ENCODE data around the gene PITHD1. TPM values are rescaled to one million over a fixed set of nuclear protein-coding genes. Genes with fewer than 3 reads are reported as not detected.
"Not testable (repeated sequence)": the region's sequence is repeated elsewhere in the genome, so short reads cannot be mapped to it uniquely, and the experiment has no call there.

PITHD1 gene
- total RNA-seq, 1 donor from 2014 or later: 49.0 TPM

DNA sequence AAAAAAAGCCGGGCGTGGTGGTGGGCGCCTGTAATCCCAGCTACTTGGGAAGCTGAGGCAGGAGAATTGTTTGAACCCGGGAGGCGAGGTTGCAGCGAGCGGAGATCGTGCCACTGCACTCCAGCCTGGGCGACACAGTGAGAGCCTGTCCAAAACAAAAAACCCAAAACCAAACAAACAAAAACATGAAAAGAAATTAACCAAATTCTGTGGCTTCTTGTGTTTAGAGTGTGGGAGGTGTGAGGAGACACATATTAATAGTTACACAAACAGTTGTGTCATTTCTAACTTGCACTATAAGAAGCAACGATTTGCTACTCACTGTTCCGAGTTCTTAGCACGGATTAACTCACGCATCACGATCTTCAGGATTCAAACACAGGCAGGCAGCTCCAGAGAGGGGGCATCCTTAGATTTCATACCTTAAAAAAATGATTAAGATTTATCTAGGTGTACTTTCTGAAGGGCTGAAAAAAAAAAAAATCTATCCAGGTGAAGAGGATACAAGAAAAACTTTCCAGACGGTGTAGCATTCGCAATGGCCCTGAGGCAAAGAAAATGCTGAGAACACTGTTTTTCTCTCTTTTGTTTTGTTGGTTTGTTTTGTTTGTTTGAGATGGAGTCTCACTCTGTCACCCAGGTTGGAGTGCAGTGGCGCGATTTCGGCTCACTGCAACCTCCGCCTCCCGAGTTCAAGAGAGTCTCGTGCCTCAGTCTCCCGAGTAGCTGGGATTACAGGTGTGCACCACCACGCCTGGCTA, 47.7 kb downstream of the PITHD1 start:
- DNase-seq (ENCODE audit: low spot score): no peak

DNA sequence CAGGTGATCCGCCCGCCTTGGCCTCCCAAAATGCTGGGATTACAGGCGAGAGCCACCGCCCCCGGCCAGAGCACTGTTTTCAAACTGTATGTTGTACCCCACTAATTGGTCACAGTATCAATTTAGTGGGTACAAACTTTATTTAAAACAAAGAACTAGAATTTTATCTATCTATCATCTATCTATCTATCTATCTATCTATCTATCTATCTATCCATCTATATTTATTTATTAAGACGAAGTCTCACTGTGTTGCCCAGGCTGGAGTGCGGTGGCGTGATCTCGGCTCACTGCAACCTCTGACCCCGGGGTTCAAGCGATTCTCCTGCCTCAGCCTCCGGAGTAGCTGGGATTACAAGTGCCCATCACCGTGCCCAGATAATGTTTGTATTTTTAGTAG, 48.4 kb downstream of the PITHD1 start:
- not testable (repeated sequence) for DNase-seq (ENCODE audit: low spot score)

DNA sequence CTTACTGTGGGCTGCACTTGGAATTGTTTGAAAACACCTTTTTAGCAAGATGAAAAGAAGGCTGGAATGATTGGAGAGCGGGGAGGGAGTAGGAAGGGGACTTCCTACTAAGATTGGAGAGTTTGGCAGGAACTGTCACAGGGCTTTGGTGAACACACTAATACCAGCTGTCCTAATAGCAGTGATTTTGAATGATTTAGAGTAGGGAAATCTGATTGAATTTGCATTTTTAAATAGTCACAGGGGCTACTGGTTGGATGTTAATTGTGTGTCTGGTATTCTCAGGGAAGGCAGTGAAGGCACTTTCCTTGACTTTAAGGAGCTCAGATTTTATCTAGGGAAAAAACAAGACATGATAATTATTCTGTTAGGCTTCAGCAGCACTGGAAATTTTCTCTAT, 49.5 kb downstream of the PITHD1 start:
- no peak for DNase-seq (ENCODE audit: low spot score)

DNA sequence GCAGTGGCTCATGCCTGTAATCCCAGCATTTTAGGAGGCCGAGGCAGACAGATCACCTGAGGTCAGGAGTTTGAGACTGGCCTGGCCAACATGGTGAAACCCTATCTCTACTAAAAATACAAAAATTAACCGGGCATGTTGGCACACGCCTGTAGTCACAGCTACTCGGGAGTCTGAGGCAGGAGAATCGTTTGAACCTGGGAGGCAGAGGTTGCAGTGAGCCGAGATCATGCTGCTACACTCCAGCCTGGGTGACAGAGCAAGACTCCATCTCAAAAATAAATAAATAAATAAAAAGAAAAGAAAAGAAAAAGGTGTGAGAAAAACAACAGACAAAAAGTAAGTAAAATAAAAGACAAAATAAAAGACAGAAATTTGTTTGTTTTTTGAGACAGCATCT, 55.9 kb downstream of the PITHD1 start:
- DNase-seq (ENCODE audit: low spot score): not testable (repeated sequence)

DNA sequence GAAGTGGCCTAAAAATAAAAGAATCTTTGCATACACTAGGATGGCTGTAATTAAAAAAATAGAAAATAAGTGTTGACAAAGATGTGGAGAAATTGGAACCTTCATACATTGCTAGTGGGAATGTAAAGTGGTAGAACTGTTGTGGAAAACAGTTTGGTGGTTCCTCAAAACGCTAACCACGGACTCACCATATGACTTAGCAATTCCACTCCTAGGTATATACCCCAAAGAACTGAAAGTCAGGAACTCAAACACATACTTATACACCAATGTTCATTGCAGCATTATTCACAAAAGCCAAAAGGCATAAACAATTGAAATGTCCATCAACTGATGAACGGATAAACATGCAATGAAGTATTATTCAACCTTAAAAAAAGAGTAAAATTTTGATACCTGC, 57.8 kb downstream of the PITHD1 start:
- no peak for DNase-seq (ENCODE audit: low spot score)

Other genes with a start within 250 kb of the PITHD1 start
- gene E2F2, start 247.2 kb upstream of the PITHD1 start, total RNA-seq: 0.46 TPM
- gene ID3, start 218.9 kb upstream of the PITHD1 start, total RNA-seq: 48.9 TPM
- gene RPL11, start 86.6 kb upstream of the PITHD1 start, total RNA-seq: 732 TPM
- 35.0 TPM for gene ELOA, start 34.9 kb upstream of the PITHD1 start, total RNA-seq
- gene LYPLA2, start 12.7 kb downstream of the PITHD1 start, total RNA-seq: 63.2 TPM
- 111 TPM for gene GALE, start 22.3 kb downstream of the PITHD1 start, total RNA-seq
- gene HMGCL, start 47.0 kb downstream of the PITHD1 start, total RNA-seq: 57.6 TPM
- gene FUCA1, start 89.9 kb downstream of the PITHD1 start, total RNA-seq: 65.9 TPM
- gene CNR2, start 134.9 kb downstream of the PITHD1 start, total RNA-seq: 0.03 TPM
- 153 TPM for gene PNRC2, start 181.4 kb downstream of the PITHD1 start, total RNA-seq
- gene SRSF10, start 201.9 kb downstream of the PITHD1 start, total RNA-seq: 78.9 TPM